Mononuclear cell (primary cell): Measurements from ENCODE around the gene ANKRD33B. TPM values are rescaled to one million over a fixed set of nuclear protein-coding genes. Genes with fewer than 3 reads are reported as not detected.

Source experiments
- H3K27me3 ChIP-seq: 2 replicates; pipeline ENCODE4 v1.6.0; 2011; ENCODE audit warnings: low read length, control low read depth; ENCODE audit not compliant: insufficient read depth
- H3K4me1 ChIP-seq: 2 replicates; pipeline ENCODE4 v1.5.1; 2011; ENCODE audit warnings: mild to moderate bottlenecking, low read length, control low read depth; ENCODE audit not compliant: insufficient read depth
- H3K4me3 ChIP-seq: 2 replicates; pipeline ENCODE4 v1.5.1; 2011; ENCODE audit warnings: mild to moderate bottlenecking, low read length, moderate library complexity
- H3K9me3 ChIP-seq: 2 replicates; pipeline ENCODE4 v1.5.1; 2011; ENCODE audit warnings: low read depth, mild to moderate bottlenecking, control low read depth, low read length
- total RNA-seq: library from RNA; depleted of rRNA; stranded (reverse); fragments of >200 nt; gene quantifications from one replicate; pipeline ENCODE4 v1.2.3, GENCODE V29; 2012

The ANKRD33B gene
- total RNA-seq, 1 donor, result 2.7 TPM

GRCh38 chr5:10577371-10578292 is 13.8 kb downstream of the ANKRD33B start:
- Histone ChIP-seq H3K27me3 (no peaks in the 10 kb centered on the region), H3K9me3 (no peaks in the 10 kb centered on the region), H3K4me1 (peaks cover 43% of the 10 kb centered on the region), H3K4me3 (no peak overlapping the region)

GRCh38 chr5:10578293-10578665 is 14.4 kb downstream of the ANKRD33B start:
- no peaks in the 10 kb centered on the region for H3K9me3 ChIP-seq
- H3K4me3 ChIP-seq, result no peak overlapping the region
- no peaks in the 10 kb centered on the region for H3K27me3 ChIP-seq
- H3K4me1 ChIP-seq, result peaks cover 46% of the 10 kb centered on the region

DNA sequence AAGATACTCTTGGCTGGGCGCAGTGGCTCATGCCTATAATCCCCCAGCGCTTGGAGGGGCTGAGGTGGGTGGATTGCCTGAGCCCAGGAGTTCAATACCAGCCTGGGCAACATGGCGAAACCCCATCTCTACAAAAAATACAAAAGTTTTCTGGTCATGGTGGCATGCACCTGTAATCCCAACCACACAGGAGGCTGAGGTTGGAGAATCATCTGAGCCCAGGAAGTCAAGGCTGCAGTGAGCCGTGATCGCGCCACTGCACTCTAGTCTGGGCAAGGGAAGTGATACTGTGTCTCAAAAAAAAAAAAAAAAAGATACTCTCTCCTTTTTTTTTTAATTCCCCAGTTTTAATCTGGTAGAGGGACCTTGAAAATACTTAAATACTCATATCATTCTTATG is 15.0 kb downstream of the ANKRD33B start:
- Histone ChIP-seq H3K27me3 (no peaks in the 10 kb centered on the region), H3K4me1 (peaks cover 51% of the 10 kb centered on the region), H3K4me3 (no peak overlapping the region), H3K9me3 (no peaks in the 10 kb centered on the region)

DNA sequence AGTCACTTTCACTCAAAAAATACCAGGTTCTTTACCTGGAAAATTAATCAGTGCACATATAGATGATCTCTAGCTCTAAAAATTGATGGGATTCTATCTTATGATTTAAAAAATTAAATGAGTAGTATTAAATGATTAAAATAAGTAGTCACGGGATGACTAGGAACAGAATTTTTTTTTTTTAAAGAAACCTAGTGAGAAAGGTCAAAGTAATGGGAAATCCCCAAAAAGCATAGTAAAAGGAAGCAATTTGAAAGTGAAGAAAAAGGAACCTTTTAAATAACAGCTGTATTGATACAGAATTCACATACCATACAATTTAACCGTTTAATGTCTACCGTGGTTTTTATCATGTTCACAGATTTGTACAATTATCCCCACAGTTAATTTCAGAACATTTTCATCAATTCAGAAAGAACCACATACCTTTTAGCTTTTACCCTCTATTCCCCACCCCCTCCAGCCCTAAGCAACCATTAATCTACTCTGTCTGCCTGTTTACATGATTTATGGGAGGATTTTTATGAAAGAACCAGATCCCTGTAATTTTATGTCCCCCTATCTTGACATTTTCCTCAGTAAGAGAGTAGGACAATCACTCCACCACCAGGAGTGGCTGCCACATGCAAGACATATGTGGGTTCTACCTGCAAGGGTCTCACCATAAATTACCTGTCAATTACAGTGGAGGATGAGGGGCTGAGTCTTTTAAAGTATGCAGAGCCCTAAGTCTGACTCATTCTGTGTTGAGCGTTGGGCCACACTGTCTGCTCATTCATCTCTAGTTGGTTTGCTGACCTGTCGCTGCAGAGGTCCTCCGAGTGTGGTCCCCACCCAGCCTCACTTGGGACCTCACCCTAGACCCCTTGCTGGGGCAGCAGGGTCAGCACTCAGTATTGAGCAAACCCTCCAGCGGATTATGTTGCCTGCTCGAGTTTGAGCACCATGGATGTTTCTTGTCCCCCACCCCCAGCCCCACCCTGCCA is 16.0 kb downstream of the ANKRD33B start:
- H3K9me3 ChIP-seq, result no peaks in the 10 kb centered on the region
- no peaks in the 10 kb centered on the region for H3K27me3 ChIP-seq
- peaks cover 61% of the 10 kb centered on the region for H3K4me1 ChIP-seq
- H3K4me3 ChIP-seq, result no peak overlapping the region

- peaks cover 70% of the 10 kb centered on the region for H3K4me1 ChIP-seq
Measured at GRCh38 chr5:10580531-10581423, 16.9 kb downstream of the ANKRD33B start.

GRCh38 chr5:10581424-10581748 is 17.5 kb downstream of the ANKRD33B start:
- no peaks in the 10 kb centered on the region for H3K9me3 ChIP-seq
- H3K4me1 ChIP-seq, result peaks cover 72% of the 10 kb centered on the region
- H3K4me3 ChIP-seq, result no peak overlapping the region
- no peaks in the 10 kb centered on the region for H3K27me3 ChIP-seq

More at GRCh38 chr5:10580531-10581423, 16.9 kb downstream of the ANKRD33B start:
- Histone ChIP-seq H3K4me3 (no peak overlapping the region), H3K27me3 (no peaks in the 10 kb centered on the region), H3K9me3 (no peaks in the 10 kb centered on the region)

DNA sequence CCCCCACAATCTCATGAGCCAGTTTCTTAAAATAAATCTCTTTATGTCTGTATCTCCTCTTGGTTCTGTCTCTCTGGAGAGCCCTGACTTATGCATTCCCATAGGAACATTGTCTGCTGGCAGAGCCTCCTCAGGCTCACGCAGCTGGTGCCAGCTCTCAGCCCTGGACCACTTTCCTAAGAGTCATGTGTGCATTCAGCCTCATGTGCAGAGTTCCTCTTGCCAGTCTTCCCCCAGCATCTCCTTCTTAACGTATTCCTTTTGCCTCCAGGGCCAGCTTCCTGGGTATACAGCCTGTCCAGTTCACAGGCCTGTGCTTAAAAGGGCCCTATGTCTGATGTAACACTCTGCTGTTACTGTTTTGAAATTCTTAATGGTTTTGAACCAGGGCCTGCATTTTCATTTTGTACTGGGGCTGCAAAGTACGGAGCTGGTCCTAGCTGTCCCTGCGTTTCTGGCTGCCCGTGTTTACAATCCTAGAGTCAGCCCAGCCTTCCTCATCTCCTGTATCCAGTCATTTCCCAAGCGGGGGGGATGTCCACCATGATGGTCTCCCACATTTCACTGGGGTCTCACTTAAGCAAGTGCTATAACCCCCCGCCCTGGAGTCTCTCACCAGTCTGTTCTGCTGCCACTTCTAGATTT is 18.1 kb downstream of the ANKRD33B start:
- H3K4me1 ChIP-seq, result peaks cover 67% of the 10 kb centered on the region
- no peaks in the 10 kb centered on the region for H3K9me3 ChIP-seq
- no peak overlapping the region for H3K4me3 ChIP-seq
- H3K27me3 ChIP-seq, result no peaks in the 10 kb centered on the region

DNA sequence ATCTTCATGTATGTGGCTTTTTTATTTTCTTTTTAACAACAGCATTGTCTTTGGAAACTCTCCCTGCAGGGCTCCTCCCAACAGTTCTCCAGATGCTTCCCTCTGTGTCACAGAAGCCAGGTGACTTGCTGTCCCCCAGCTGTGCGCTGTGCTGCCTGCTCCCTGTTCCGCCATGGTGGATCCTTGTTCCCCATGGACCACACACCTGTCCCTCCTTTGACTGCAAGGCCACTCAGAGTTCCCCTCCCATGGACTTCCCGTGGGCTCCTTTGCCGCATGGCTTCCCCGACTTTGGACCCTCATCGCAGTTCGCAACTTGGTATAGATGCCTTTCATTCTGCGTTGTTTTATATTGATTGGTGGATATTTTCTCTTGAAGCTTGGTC is 18.6 kb downstream of the ANKRD33B start:
- H3K4me1 ChIP-seq, result peaks cover 63% of the 10 kb centered on the region
- H3K9me3 ChIP-seq, result no peaks in the 10 kb centered on the region
- no peaks in the 10 kb centered on the region for H3K27me3 ChIP-seq
- no peak overlapping the region for H3K4me3 ChIP-seq

DNA sequence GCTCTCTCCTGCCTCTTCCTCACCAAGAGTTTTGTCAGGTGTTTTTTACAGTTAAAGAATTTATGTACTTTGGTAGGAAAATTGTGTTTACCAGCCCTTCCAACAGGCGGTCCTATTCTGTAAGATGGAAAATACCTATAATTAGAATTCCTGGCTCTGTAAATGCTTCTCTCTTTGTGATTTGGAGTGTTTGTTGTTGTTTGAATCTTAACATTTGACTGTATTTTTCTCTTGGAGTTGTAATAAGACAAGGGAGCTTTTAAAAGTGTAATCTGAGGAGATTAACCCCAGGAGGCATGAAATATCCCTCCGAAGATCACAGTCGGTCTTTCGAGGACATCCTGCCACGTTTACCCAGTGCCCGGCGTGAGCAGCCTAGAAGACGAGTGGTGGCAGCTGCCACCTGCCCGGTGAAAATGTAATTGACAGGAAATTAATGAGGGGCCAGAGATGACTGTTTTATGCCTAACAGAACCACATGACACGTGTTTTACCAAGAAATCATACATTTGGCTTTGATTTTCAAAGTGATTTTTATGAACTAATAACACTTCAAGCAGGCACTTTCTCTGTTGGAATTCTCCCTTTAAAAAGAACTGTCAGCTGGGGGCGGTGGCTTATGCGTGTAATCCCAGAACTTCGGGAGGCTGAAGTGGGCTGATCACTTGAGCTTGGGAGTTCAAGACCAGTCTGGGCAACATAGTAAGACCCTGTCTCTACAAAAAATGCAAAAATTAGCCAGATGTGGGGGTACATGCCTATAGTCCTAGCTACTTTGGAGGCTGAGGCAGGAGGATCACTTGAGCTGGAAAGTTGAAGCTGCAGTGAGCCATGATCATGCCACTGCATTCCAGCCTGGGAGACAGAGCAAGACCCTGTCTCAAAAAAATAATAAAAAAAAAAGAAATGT is 20.0 kb downstream of the ANKRD33B start:
- no peak overlapping the region for H3K4me3 ChIP-seq
- H3K4me1 ChIP-seq, result peaks cover 55% of the 10 kb centered on the region
- no peaks in the 10 kb centered on the region for H3K9me3 ChIP-seq
- no peaks in the 10 kb centered on the region for H3K27me3 ChIP-seq

DNA sequence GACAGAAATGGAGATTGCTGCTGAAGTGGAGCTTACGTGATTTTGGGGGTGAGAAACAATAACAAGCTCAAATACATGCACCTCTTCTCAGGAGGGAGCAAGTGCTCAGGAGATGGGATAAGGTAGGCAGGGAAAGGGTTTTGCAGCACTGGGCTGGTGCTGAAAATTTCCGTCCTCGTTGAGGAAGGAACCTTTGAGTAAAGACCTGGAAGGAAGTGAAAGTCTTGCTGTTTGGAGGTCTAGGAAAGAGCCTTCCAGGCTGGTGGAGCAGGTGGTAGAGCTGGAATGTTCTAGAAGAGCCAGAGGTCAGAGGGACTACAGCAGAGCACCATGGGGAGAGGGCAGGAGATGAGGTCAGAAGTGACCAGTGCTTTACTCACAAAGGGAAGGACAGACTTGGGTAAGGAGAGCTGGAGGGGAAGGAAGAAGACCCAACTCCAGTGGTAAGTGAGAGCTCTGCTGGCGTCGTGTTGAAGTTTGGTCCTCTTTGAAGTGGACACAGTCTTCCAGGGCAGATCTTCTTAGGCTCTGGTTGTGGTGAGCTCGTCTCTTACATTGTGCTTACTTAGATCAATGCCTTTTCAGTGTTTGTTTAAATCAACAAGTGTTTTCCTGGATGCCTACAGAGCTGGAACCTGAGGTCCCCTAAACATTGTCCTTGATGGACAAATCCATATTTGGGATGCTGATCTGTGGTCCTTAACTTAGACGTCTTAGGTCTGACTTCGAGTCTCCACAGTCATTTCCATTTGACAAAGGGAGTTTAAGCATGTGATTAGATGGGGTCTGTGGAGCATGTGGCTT is 21.0 kb downstream of the ANKRD33B start:
- H3K4me1 ChIP-seq, result peaks cover 54% of the 10 kb centered on the region
- H3K9me3 ChIP-seq, result no peaks in the 10 kb centered on the region
- no peaks in the 10 kb centered on the region for H3K27me3 ChIP-seq
- H3K4me3 ChIP-seq, result no peak overlapping the region

GRCh38 chr5:10585518-10585915 is 21.6 kb downstream of the ANKRD33B start:
- no peaks in the 10 kb centered on the region for H3K27me3 ChIP-seq
- H3K4me3 ChIP-seq, result no peak overlapping the region
- peaks cover 48% of the 10 kb centered on the region for H3K4me1 ChIP-seq
- H3K9me3 ChIP-seq, result no peaks in the 10 kb centered on the region

- H3K4me3 ChIP-seq, result no peak overlapping the region
- peaks cover 47% of the 10 kb centered on the region for H3K4me1 ChIP-seq
- no peaks in the 10 kb centered on the region for H3K9me3 ChIP-seq
- no peaks in the 10 kb centered on the region for H3K27me3 ChIP-seq
Measured at GRCh38 chr5:10586008-10586407, 22.1 kb downstream of the ANKRD33B start.

DNA sequence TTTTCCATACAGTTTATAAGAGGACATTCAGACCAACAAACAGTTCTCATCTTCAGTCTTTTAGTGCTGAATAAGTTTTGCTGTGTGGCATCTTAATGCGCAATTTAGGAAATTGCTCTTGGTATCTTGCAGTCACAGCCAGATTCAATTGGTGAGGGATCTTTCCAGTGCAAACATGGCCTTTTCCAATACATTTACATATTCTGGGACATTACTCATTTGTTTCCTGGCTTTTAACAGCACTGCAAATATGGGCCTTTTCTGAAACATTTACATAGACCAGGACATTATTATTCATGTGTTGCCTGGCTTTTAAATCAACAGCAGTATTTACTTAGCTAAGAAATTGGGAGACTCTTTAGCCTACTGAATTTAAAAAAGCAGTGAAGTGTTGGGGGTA is 22.7 kb downstream of the ANKRD33B start:
- no peak overlapping the region for H3K4me3 ChIP-seq
- H3K9me3 ChIP-seq, result no peaks in the 10 kb centered on the region
- H3K27me3 ChIP-seq, result no peaks in the 10 kb centered on the region
- peaks cover 43% of the 10 kb centered on the region for H3K4me1 ChIP-seq
